Subcutaneous preadipocyte (primary cell): Measurements from ENCODE around the gene STX2. TPM values are rescaled to one million over a fixed set of nuclear protein-coding genes. Genes with fewer than 3 reads are reported as not detected.

Experiments used
- small RNA-seq: library from RNA; depleted of rRNA; stranded (forward); fragments of <200 nt; gene quantifications from one replicate; pipeline ENCODE3, GENCODE V24; 2012
- total RNA-seq: library from RNA; depleted of rRNA; stranded (reverse); fragments of >200 nt; gene quantifications from 2 replicates; pipeline ENCODE4 v1.2.3, GENCODE V29; 2012

STX2 gene
- total RNA-seq, result 26.5 and 45.7 TPM in 2 replicates

GRCh38 chr12:130838951-130839769, at the start of gene STX2:
Gene STX2 (minus strand): TSS chr12:130839250. CDS start chr12:130839099, 151 bp downstream.

GRCh38 chr12:130871286-130872178, 32.5 kb upstream of the STX2 start, which contains the start of gene RAN:
Gene RAN (plus strand): TSS chr12:130872066. CDS start chr12:130872594, 528 bp downstream.

Small RNAs within 50 kb of the gene (small RNA-seq; reads per million reads assigned to genes)
- not detected for gene RNU6-1077P

Other genes with a start within 250 kb of the STX2 start
- not detected in 2 replicates for gene RIMBP2, start 123.0 kb downstream of the STX2 start, total RNA-seq
- gene RAN, start 32.8 kb upstream of the STX2 start, total RNA-seq, result 756 and 867 TPM in 2 replicates
- 0.39 and 1.5 TPM in 2 replicates for gene ADGRD1, start 114.7 kb upstream of the STX2 start, total RNA-seq